H4 (cell line): ENCODE measurements around the gene NKAIN4. TPM values are rescaled to one million over a fixed set of nuclear protein-coding genes. Genes with fewer than 3 reads are reported as not detected.
"Not testable (repeated sequence)": the region's sequence is repeated elsewhere in the genome, so short reads cannot be mapped to it uniquely, and the experiment has no call there.

Experiments used
- DNase-seq: peaks from one replicate; pipeline ENCODE4 v3.0.0-alpha.2; 2015; ENCODE audit warnings: low spot score
- total RNA-seq: library from RNA; depleted of rRNA; stranded (reverse); fragments of >200 nt; shearing (Covaris generic); gene quantifications from 2 replicates; pipeline ENCODE4 v1.2.3, GENCODE V29; 2014

NKAIN4 gene
- total RNA-seq, 1 experiment from 2014 or later: not detected

DNA sequence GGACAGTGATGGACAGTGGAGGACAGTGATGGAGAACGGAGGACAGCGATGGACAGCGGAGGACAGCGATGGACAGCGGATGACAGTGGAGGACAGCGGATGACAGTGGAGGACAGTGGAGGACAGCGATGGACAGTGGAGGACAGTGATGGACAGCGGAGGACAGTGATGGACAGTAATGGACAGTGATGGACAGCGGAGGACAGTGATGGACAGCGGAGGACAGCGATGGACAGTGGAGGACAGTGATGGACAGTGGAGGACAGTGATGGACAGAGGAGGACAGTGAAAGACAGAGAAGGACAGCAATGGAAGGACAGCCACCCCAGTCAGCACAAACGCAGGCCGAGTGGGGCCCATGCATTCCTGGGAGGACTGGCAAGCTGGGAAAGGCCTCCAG is 3.4 kb upstream of the NKAIN4 start:
- no peak for DNase-seq

DNA sequence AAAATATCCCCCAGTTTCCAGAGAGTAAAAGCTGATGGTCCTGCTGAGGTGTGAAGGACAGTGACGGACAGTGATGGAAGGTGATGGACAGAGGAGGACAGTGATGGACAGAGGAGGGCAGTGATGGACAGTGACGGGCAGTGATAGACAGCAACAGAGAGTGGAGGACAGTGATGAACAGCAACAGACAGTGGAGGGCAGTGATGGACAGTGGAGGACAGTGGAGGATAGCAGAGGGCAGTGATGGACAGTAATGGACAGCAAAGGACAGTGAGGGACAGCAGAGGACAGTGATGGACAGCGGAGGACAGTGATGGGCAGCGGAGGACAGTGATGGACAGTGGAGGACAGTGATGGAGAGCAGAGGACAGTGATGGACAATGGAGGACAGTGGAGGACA is 2.7 kb upstream of the NKAIN4 start:
- no peak for DNase-seq

DNA sequence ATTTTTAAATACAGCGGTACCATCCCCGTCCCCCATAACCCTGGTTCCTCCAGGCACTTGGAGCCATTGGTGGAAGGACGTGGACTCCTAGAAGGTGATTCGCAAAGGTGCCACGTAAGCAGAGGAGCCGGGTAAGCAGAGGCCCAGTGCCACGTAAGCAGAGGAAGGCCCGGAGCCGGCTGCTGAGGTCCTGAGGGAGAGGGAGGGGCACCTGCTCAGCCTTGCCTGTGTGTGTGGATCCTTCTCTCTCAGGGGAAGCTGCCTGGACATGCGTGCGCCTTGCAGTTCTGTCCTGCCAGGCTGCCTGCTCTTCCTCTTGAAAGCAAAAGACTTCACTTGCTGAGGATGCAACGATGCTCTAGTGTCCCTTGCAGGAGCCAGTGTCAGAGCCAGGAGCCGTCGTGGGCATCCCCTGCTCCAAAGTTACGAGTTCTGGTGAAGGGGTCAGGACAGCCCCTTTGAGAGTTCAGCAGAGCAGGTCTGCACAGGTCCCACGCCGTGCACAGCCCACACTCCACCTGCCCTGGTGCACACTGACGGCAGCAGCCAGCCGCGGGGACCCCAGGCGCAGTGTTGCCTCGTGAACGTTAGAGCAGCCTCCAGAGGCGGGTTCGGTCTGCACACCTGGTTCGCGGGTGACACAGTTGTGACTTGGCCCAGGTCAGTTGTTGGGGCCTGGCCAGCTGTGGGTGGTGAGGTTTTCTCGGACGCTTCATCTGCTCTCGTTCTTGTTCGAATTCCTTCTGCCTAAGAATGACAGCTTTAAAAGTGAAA is 1.9 kb upstream of the NKAIN4 start:
- no peak for DNase-seq

GRCh38 chr20:63254606-63255384 is 532 bp upstream of the NKAIN4 start:
- DNase-seq: no peak

DNA sequence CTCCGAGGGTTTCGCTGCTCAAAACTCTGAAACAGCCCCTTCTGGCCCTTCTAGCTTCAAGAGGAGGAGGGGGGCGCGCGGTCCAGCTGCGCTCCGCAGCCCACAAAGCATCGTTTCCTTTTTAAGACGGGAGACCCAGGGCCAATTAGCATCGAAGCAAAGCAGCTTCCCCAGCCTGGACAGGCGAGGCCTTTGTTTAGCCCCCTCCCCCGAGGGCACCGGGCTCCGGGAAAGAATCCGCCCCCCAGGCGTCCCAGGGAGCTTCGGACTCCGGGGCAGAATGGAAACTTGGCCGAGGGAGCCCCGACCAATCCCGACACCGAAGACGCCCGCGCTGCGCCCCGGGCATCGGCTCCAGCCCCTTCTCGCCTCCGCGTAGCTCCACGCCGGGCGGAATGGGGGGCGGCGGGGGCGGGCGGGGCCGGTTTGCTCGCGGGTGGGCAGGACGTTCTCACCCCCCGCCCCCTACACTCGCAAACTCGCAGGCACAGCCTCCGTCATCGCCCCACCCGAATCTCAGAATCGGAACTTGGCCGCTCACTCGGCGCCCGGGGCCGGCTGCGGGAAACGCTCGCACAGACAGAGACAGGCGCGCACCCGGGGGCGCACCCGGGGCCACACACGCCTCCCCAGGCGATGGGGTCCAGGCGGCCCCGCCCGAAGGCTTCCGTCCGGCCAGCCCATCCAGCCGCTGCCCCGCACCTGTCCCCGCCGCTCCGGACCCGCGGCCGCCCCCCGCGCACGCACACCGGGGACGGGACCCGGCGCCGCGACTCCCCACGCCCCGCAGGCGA is 628 bp downstream of the NKAIN4 start:
- DNase-seq: no peak

GRCh38 chr20:63253065-63253437 is 1.2 kb downstream of the NKAIN4 start:
- no peak for DNase-seq

GRCh38 chr20:63252284-63252711 is 2.0 kb downstream of the NKAIN4 start:
- no peak for DNase-seq

DNA sequence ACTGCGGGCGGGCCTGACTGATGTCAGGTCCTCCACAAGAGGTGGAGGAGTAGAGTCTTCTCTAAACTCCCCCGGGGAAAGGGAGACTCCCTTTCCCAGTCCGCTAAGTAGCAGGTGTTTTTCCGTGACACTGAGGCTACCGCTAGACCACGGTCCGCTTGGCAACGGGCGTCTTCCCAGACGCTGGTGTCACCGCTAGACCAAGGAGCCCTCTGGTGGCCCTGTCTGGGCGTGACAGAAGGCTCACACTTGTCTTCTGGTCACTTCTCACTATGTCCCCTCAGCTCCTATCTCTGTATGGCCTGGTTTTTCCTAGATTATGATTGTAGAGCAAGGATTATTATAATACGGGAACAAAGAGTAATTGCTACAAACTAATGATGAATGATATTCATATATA is 2.9 kb downstream of the NKAIN4 start:
- DNase-seq: not testable (repeated sequence)

DNA sequence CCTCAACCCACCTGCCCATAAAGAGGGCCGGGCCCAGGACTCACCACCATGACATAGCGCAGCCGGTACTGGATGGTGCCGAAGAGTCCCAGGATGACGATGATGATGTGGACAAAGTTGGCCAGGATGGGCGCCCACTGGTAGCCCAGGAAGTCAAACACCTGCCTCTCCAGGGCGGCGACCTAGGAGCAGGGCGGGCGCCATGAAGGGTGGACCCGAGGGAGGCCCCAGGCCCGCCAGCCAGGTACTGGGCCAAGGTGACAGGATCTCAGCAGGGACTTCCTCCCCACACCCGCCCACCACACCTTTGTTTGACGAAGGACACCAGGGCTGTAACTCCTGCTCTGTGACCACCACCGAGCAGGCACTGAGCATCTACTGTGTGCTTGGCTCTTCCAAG is 4.4 kb downstream of the NKAIN4 start:
- DNase-seq: no peak

DNA sequence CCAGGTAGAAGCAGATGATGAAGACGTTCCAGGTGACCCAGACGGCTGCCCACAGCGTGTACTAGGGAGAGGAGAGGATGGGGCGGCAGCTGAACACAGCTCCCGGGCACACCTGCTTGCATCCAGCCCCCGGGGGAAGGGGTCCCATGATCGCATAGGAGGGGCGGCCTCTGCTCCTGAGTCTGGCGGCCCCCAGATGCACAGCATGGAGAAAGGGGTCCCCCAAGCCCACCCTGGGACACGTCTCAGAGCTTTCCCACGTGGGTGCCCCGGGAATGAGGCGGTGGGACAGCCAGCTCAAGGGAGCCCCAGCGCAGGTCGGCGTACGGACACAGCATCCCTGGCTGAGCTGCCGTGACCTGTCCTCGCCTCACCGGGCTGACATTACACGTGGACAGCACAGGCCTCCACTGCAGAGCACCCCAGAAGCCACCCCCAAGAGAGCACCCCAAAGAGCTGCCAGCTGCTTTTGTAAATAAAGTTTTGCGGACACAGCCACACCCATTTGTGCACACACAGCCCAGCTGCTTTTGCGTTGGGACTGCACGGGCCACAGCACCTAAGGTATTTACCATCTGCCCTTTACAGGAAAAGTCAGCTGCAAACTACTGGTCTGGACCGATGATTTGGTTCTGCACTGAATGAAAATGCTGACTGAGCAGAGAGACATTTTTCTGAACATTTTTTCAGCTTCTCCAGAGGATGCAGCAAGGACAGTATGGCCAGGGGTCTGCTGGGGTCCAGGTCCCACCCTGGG is 5.2 kb downstream of the NKAIN4 start:
- no peak for DNase-seq

DNA sequence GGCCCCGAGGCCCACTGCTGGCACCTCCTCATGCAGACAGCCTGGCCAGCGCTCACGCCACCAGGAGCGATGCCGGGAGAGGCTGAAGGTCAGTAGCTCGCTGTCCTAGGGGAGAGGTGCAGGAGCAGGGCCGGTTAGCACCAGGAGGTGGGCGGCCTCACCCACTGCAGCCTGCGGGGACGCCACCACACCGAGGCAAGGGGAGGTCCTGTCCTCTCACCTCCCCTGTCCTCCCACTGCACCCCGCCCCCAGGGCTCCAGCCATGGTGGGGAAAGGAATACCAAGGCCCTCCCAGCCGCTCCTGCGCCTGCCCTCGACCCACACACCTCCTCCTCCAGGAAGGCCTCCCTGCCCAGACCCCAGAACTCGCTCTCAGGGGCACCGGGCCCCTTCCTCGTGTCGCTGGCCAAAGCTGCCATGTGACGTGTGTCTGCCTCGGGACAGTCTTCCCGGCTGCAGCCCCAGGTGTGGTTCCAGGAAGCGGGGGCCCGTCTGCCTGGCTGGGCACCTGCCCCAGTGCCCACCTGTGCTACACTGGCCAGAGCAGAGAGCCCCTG is 6.5 kb downstream of the NKAIN4 start:
- DNase-seq: no peak

DNA sequence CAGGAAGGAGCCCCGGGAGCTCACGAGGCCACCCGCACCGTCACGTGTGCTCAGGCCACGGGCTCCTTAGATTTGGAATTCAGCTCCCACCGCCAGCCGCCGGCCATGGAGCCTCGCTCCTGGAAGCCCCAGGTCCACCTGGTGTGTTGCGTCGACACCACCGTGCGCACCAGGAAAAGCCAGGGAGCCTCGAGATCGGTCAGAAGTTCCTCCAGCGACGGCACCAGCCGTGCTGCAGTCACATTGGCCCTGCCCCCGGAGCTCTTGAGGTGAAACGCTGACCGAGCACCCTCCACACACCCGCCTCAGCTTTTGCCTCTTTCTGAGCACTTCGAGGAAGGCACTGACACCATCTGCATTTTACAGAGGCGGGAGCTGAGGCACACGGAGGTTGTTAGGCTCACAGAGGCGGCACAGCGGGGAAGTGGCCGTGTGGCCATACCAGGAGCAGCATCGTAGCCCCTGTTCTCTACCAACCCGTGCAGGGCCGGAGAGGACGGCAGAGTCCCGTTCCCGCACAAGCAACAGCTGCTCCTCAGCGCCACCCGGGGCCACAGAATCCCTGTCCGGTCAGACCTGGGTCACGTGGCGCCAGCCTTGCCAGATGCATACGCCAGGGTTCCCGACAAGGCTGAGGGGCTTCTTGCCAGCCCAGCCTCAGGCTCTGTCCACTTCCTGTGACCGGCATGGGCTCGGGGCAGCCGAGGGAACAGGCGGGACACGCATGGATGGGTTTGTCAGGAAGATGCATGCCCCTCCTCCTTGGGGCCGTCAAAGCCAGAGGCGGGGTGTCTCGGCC is 7.6 kb downstream of the NKAIN4 start:
- no peak for DNase-seq

DNA sequence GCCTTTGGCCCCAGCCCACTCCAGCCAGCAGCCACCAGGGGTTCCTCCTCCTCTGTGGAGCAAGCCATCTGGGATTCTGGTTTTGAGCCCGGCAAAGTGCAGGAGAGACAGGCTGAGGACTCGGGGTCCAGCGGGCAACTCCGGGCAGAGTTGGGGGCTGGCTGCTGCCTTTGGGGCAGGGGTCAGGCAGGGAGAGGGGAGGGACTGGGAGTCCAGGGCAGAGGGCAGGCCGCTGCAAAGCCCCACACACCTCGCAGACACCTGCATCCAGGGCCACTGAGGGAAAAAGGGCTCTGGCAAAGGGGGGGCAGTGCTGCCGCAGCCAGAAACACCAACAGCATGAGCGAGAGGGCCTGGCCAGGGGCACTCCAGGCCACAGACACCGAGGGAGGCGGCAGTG is 9.8 kb downstream of the NKAIN4 start:
- no peak for DNase-seq

DNA sequence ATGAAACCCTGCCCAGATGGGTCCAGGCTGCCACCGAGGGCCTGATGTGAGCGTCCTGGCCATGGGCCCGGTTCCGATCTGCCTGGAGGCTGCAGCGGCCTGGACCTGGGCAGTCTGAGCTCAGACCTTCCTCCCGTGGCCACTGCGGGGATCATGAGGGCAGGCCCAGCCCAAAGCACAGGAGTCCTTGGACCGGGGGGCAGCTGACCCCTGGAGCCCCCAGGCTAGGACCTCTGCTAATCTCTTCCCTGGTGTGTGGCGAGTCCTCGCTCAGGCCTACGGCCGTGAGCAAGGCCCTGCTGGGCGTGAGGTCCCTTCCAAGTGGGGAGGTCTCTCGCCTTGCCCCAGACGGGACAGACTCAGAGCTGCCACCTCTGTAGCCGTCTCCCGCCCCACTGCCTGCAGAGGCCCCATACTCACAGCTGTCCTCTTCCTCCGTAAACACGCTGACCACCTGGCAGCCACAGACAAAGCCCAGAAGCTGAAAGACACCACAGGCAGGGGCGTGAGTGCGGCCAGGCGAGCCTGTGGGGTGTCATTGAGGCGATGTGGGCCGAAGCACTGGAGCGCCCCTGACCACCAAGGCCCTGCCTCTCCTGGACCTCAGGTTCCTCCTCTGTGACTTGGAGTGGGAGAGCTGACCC is 10.5 kb downstream of the NKAIN4 start:
- no peak for DNase-seq

GRCh38 chr20:63242736-63243135 is 11.5 kb downstream of the NKAIN4 start:
- DNase-seq: no peak

GRCh38 chr20:63241272-63241671 is 13.0 kb downstream of the NKAIN4 start:
- no peak for DNase-seq

GRCh38 chr20:63240004-63240403 is 14.3 kb downstream of the NKAIN4 start:
- no peak for DNase-seq

GRCh38 chr20:63239431-63239830 is 14.8 kb downstream of the NKAIN4 start:
- no peak for DNase-seq

- peak; percentile 24 for DNase-seq
These were observed 15.6 kb downstream of the NKAIN4 start for GRCh38 chr20:63238514-63239125.

DNA sequence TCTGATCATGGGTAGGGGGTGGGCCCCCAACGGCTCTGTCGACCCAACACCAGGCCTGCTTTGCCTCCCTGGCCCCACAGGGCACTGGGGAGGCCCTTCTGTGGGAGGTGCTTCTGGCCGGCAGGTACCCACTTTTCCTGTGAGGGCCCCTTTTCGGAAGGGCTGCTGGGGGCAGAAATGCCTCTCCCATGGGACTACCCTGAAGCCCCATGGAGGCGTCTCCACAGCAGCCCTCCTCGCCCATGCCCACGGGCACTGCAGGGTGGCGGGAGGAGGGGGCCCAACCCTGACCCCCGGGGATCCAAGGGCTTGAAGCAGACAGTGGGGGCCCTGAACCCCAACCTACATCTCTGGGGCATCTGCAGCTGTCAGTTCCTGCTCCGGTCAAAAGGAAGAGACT is 16.2 kb downstream of the NKAIN4 start:
- no peak for DNase-seq
